Measurements from ENCODE around the gene CCNI.
"Not testable (repeated sequence)": the region's sequence is repeated elsewhere in the genome, so short reads cannot be mapped to it uniquely, and the experiment has no call there.

Gene CCNI, protein sequence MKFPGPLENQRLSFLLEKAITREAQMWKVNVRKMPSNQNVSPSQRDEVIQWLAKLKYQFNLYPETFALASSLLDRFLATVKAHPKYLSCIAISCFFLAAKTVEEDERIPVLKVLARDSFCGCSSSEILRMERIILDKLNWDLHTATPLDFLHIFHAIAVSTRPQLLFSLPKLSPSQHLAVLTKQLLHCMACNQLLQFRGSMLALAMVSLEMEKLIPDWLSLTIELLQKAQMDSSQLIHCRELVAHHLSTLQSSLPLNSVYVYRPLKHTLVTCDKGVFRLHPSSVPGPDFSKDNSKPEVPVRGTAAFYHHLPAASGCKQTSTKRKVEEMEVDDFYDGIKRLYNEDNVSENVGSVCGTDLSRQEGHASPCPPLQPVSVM

DNA sequence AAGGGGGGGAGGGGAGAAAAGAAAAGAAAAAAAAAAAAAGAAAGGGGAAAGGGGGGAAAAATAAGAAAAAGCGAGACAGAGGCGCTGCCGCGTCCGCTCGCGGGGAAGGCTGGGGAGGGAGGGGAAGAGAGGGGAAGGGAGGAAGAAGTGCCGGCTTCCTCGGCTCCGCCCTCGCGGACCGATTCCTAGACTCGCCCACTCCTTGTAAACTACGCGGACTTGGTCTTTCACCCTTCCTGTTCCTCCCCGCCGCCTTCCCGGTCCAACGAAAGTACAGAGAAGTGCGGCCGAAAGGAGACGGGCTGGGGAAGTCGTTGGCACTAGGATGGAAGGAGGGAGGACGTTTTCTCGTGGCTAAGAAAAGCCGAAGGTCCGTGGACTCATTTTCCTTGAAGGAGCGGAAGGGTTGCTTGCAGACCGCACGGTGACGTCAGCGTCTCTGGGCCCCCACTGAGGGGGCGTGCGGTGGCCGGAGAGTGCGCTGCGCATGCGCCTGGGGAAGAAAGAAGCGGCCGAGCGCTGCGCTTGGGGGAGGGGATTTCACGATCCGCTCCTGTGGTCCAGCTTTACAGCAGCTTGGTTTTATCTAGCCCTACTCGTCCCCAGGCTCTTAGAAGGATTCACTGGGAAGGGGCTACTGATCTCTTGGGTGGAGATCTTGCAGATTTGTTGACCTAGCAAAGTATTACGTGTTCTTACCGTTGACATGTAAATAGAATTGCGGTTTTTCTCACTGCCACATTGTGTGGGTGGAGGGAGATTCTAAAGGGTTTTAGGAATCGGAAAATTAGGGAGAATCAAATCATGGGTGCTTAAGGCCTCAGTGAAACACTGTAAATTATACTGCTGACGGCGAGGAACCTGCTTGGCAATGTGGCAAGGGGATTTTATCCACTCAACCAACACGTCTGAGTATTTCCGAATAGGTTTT lies at the start of gene CCNI:
CCNI (minus strand) TSS at position 121 of the 931 bp plus-strand sequence. CDS start 9,627 bp downstream, outside the sequence.
- DNase-seq: peak; percentile 70 to 92 (median 84)

DNA sequence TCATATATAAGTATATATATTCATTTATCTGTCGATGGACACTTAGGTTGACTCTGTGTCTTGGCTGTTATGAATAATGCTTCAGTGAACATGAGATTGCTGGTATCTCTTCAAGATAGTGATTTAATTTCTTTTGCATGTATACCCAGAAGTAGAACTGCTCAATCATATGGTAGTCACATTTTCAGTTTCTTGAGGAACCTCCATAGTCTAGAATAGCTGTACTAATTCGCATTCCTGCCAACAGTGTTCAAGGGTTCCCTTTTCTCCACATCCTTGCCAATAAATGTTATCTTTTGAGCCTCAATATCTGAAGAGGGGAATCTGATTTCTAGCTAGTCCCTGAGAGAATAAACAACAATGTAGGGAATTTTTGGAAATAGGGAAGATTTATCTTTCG lies 48.8 kb upstream of the CCNI start:
- DNase-seq: no peak

DNA sequence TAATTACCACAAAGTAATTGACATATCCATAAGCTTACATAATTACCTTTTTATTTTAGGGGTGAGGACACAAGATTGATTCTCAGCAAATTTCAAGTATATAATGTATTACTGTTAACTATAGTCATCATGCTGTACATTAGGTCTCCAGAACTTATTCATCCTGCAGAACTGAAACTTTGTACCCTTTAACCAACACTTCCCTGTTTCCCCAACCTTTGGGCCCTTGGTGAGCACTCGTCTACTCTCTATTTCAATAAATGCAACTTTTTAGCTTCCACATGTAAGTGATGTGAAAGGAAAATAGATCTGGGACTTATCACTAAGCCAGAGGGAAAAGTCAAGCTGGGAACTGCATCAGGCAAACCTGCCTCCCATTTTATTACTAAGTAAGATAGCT lies 47.6 kb upstream of the CCNI start:
- no peak for DNase-seq

- no peak for DNase-seq
Measured at GRCh38 chr4:77122656-77123055, 46.9 kb upstream of the CCNI start.

GRCh38 chr4:77121736-77122240 lies 46.0 kb upstream of the CCNI start:
- no peak for DNase-seq

DNA sequence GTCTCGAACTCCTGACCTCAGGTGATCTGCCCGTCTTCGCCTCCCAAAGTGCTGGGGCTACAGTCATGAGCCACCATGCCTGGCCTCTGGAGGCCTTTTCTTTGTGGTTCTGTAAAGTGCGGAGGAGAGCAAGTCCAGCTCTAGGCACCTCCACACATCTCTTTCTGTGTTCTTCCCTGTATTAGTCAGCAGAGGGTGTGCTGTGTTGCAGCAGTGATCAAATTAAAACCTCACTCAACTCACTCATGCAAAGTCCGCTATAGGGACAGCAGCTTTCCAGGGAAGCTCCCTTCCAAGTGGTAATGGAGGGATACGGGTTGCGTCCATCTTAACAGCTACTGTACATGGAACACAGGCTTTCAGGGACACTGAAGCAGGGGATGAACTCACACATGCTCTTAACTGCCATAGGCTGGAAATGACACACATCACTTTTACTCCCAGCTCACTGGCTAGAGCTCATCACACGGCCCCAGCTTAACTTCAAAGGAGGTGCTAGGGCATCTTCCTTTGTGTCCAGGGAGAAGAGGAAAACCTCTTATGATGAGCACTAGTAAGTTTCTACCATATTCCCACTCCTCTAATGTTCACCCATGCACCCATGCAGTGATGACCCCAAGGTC lies 45.2 kb upstream of the CCNI start:
- DNase-seq: no peak

DNA sequence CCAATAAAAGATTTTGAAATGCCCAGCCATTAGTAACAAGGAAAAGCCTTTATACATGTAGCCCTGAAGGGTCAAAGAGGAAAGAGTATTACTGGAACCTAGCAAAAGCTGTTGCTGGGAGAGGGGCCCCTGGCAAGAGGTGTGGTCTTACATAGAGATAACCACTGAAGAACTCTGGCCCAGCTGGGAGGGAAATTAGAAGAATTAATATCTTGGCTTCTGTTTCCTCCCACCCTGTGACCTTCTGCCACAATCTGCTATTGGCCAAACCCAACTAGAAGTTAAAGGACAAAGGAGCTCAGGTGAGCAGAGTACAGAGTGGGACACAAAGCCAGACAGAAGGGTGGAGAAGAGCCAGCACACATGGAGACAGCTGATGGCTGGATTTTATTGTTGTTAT lies 41.9 kb upstream of the CCNI start:
- DNase-seq: no peak

DNA sequence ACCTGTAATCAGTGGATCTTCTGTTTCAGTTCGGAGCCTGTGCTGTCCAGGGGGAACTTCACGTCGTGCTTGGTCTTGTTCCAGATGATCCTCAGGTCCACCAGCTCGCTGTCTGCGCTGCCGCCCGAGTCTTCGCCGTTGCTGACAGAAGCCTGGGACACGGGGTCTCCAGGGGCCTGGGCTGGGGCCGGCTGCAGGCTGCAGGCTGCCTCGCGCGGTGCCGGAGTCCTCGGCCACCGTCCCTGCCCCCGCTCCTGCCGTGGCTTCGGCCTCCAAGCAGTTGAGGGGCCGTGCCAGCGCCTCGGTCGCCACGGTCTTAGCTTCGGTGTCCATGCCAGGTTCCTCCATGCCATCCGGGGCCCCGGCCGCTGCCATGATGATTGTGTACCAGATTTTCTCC lies 37.3 kb upstream of the CCNI start:
- DNase-seq: no peak

- no peak for DNase-seq
Measured at GRCh38 chr4:77110730-77111129, 34.9 kb upstream of the CCNI start.

DNA sequence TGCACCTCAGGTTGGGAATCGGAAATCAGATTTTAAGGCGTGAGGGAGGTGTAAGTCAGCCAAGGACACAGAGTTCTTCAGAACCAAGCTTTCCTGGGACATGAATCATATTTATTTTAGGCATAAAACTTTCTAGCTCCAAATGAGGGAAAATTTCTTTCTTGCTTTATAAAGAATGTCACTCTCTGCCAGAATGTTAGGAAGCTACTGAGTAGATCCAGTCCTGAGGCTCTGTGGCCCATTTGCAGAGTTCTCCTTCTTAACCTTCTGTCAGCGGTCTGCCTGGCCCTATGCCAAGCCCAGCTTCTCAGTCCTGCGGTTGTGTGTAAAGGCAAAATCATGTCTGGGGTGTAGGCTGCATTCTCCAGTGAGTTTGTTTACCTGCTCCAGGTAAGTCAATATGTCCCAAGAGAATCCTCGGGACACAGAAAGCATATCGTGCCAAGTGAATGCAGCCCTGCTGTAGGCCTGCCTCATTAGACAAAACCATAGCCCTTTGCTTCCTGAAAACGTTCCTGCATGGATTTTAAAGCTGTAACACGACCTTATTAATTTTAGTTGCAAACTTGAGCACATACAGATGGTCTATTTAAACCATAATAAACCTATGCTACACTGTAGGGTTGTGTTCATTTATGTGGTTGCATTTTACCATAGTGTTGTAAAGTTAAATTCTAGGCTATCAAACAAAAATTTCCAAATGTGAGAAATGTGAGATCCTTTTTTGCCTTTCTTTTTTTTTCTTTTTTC lies 29.2 kb upstream of the CCNI start:
- DNase-seq: no peak

- DNase-seq: no peak
Measured at GRCh38 chr4:77104388-77104787, 28.6 kb upstream of the CCNI start.

- DNase-seq: no peak
Measured at GRCh38 chr4:77100234-77100633, 24.4 kb upstream of the CCNI start.

DNA sequence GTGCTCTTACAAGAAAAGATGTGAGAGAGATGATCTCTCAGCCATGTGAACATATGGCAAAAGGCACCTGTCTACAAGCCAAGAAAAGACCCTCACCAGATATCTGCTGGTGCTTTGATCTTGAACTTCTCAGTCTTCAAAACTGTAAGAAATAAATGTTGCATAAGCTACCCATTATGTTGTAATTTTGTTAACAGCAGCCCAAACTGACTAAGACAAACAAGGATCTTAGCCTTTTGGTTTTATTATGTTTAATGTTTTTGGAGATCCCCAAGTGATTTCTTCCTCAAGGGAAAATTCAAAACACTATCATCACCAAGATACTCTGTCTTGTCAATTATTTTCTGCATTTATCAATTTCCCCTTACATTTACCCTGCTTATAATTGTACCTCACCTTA lies 21.8 kb upstream of the CCNI start:
- no peak for DNase-seq

DNA sequence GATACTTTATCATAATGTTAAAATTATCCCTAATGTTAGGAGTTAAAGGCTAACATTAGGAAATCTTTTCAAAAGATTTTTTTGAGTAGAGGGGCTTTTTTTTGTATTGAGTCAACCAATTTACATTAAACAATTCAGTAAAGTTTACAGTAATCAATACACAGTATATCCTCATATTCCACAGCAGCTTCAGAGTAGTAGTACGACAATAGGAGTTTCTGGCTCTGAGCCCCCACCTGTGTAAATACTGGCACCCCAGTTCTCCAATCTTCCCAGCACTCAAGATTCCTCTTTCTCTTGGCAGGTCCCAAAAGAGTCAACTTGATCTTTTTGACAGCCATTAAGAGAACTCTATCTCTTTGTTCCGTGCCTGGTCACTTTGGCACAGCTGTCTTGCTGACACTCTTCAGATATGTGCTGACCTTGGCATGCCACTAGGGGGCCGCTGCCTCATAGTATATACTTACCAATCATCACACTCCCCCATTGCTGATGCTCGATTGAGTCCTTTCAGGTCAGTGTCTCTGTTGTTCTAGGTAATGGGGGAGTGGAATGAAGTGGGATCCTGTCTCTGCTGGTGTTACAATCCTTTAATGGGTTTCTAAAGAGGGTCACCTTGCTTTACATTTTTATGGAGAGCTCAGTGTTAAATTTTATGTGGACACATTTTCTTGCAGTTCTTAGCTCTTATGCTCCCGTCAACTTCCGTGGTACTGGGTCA lies 19.5 kb upstream of the CCNI start:
- peak; percentile 13 to 57 (median 32) for DNase-seq

DNA sequence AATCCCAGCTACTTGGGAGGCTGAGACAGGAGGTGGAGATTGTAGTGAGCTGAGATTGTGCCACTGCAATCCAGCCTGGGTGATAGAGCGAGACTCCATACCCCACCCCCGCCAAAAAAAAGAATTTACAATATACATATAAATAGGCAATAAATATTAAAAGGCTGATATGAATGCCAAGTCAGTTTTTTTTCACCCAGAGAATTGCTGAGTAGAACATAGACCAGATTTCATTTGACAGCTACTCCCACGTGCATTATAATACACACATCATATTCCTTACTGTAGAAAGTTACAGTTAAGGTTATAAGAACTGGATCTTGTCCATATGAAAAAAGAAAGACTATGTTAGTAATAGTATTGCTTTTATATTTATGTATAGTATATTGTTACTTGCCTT lies 18.7 kb upstream of the CCNI start:
- no peak for DNase-seq

- DNase-seq: no peak
Measured at GRCh38 chr4:77093401-77093800, 17.6 kb upstream of the CCNI start.

DNA sequence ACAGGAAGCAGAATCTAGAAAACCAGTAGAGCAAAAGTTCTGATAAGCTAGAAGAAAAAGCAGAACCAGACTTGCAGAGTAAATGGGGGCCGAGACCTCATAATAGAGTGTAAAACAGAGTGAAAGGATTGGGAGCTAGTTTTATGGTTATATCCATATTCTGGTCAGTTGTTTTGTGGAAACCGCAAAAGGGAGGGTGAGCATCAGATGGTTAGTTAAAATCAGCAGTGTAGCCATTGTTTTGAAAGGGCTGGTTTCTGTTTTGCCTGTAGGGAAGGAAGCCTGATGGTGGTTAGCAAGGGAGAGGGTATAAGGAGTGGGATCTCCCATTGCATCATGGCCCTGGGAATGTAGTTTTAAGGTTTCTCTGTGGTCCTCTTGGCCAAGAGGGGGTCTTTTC lies 17.2 kb upstream of the CCNI start:
- no peak for DNase-seq

DNA sequence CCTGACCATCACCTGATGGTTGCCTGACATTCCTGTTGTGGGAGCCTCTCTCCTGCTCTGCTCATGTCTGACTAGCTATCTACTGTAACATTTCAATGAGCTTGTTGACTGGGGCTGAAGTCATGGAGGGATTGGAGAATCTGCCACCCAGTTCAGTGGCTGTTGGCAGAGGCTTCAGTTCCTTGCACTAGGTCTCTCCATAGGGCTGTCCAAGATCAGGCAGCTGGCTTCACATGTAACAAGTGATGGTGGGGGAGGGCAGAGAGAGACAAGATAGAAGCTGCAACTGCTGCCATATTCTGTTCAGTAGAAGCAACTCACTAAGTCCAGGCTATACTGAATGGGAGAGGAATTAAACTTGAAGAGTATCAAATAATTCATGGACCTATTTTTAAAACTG lies 14.1 kb upstream of the CCNI start:
- no peak for DNase-seq

- DNase-seq: not testable (repeated sequence)
Measured at GRCh38 chr4:77087027-77087426, 11.2 kb upstream of the CCNI start.

GRCh38 chr4:77084019-77084639 lies 8.3 kb upstream of the CCNI start:
- no peak for DNase-seq

GRCh38 chr4:77082886-77083608 lies 7.3 kb upstream of the CCNI start:
- no peak for DNase-seq

Data from activated naive CD4-positive, alpha-beta T cell (primary cell).